GM19025 (cell line): ENCODE results near the gene FBXW9.
A peak's percentile ranks its signal among the peaks of the same experiment; 100 is the strongest.
"Not testable (repeated sequence)": the region's sequence is repeated elsewhere in the genome, so short reads cannot be mapped to it uniquely, and the experiment has no call there.

ENCODE experiments used
- ATAC-seq: cut with Tn5 transposase; IDR thresholded peaks from one replicate; pipeline ENCODE4 v1.9.1; 2021; ENCODE audit warnings: mild to moderate bottlenecking, low read depth, moderate library complexity; ENCODE audit not compliant: unreplicated experiment

The FBXW9 gene

DNA sequence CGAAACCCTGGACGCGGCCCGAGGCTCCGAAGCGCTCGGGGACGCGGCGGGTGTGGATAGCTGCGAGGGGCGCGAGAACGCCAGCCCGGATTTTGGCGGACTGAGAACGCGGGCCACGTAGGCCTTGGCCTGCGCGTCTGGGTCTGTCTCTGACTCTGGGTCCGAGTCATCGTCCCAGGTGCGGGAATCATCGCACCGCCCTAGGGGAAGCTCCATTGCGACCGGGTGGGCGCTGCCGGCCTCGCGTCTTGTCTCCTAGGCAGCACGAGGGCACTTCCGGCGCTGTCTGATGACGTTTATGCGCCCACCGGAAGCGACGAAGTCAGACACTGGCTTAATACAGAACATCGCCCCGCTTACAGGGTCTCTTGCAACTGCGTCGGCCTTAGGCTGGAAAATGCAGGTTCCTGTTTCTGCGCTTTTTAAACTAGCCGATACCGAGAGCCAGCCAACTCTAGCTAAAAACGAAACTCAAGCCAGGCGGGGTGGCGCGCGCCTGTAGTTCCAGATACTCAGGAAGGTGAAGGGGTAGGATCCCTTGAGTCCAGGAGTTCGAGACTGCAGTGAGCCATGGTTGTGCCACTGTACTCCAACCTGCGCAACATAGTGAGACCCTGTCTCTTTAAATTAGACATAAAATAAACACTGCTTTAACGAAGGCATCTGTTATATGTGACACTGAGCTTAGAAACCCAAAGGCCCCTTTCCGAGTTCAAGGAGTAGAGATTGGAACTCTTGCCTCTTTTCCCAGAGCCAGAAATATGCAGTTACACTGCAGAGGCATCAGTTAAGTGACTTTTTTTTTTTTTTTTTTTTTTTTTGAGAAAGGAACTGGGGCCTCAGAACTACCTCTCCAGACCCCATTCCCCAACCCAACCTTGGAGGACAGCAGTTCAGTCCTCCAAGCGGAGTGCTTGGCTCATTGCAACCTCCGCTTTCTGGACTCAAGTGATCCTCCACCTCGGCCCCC, at the start of gene FBXW9:
Gene FBXW9, minus strand, starts transcription at position 266 of the 970 bp plus-strand sequence. Its CDS starts 50 bp downstream, at position 216.
- ATAC-seq = peak; percentile 54

DNA sequence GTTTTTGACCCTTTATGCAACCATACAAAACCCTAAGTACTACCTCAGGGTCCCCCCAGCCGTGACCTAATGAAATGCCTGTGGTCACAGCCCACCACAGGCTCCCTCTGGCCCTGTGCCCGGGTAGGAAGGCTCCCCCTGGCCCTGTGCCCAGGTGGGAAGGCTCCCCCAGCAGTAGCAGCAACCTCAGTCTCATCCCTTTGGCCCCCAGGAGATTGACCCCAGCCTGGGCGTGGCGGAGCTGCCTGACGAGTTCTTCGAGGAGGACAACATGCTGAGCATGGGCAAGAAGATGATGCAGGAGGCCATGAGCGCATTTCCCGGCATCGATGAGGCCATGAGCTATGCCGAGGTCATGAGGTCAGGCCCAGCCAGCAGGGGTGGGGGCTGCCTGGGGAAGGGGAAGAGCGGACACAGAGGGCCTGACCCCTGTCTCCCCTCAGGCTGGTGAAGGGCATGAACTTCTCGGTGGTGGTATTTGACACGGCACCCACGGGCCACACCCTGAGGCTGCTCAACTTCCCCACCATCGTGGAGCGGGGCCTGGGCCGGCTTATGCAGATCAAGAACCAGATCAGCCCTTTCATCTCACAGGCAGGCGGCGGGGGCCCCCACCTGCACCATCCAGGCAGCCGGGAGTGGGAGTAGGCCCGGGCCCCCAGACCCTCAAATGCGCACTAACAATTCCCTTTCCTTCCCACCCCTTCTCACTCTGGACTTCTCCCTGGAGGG, 48.9 kb upstream of the FBXW9 start:
- no peak for ATAC-seq

DNA sequence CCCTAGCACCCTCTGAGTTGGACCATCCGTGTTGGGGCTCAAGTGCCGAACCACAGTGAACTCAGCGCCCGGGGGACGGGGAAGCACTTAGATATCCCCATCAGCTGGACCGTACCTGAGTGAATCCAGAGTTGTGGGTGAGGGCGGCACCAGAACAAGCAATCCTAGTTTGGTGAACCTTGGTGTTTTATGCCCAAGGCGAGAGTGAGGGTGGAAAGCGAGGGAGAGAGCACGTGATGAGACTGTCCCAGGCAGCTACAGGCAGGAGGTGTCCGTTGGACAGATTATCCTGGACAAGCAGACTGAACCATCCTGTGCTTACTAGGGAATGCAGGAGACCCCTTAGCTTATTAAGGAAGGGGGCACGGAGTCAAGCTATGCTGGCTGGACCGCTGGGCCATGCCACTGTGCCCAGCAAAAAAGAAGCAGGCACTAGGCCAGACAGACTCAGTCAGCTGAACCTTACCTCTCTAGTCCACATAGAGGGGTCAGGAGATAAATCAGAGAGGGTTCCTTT, 41.5 kb upstream of the FBXW9 start:
- ATAC-seq = no peak

DNA sequence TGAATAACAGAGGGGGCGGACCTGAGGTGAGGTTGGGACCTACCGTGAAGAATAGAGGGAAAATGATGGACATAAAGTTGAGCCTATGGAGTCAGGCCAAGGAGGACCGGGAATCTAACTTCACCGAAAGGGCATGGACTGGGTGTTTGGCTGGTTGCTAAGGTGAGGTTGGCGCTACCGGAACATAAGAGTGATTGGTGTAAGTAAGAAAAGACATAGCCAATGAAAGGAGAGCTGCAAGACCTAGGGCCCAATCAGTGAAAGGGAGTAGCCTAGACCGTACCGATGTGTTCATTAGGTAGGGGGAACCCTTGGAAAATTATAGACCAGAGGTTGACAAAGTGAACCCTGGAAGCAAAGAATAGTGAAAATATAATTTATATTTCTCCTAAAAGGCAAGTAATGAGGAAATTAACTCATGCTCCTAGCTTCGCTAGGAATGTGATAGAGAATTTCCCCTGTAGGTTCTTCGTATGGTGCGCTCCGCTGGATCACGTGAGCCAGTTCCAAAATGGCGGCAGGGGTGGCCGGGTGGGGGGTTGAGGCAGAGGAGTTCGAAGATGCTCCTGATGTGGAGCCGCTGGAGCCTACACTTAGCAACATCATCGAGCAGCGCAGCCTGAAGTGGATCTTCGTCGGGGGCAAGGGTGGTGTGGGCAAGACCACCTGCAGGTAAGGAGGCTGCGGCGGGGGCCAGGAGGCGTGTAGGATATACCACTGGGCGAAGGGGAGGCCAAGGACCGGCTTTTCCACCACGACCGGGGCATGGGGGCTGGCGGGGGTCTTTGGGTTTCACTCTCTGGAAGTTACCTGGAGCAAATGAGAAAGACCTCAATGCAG, 40.8 kb upstream of the FBXW9 start, which contains the start of gene GET3:
Gene GET3, plus strand, starts transcription at position 503 of the 840 bp plus-strand sequence. Its CDS starts 9 bp downstream, at position 512.
- ATAC-seq = peak; percentile 76

DNA sequence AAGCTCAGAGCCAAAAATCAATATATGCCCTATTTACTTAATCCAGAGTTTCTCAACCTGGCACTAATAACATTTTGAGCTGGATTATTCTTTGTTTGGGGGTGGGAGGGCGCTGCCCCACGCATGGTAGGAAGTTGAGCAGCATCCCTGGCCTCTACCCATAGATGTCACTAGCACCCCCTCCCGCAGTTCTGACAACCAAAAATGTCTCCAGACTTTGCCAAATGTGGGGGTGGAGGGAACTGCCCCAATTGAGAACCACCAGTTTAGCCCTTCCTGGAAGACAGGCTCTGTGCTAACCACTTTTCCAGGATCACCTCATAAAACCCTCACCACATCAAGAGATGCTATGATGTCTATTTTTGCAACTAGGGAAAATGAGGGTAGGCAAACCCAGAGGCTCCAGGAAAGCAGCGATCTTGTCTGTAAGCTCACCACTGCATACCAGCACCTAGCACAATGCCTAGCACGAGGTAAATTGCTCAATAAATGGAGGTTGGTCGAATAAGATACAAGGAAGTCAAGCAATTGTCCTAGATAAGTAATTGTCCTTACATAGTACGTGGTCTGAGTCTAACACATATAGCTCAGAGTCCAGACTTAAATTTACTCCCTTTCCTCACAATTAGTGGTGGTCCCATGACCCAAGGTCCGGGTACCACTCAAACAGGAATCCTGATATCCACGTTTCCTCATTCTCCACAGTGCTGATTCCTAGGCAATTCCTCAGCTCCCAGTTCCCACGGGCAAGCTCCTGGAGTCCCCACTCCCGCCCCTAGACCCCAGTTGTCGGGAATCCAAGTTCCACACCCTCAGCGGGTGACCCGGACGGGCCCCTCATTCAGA, 37.2 kb upstream of the FBXW9 start:
- ATAC-seq = no peak

DNA sequence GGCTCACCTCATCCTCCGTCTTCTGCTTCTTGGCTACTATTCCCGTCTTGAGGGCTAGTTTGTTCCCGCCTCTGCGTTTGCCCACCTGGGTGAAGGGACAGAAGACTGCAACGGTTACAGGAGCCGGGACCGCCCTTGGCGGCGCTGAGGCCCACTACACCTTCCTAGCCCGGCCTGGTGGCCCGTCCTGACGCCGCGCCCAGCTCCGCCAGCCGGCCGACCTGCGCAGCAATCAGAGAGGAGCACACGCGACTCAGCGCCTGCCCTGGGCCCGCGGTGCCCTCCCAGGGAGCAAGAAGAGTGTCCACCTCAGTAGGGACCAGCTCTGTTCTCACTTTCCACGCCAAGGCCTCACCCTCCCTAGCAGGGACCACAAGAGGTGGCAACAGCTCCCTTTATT, 34.9 kb upstream of the FBXW9 start:
- ATAC-seq = no peak

DNA sequence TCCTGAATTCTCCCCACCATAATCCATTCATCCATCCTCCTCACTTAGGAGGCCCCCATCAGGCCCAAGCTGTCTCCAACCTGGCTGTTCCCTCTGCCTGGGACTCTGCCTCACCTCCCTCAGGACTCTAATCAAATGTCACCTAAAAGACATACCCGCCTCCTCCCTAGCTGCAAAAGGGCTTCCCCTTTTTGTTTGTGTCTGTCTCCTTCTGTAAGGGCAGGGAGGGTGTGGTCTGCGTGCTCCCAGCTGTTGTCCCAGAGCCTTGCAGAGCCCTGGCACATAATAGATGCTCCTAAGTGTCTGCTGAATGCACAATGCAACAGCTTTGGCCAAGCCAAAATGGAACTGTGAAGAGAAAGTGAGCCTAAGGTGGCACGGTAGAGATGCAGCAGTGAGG, 33.6 kb upstream of the FBXW9 start:
- no peak for ATAC-seq

DNA sequence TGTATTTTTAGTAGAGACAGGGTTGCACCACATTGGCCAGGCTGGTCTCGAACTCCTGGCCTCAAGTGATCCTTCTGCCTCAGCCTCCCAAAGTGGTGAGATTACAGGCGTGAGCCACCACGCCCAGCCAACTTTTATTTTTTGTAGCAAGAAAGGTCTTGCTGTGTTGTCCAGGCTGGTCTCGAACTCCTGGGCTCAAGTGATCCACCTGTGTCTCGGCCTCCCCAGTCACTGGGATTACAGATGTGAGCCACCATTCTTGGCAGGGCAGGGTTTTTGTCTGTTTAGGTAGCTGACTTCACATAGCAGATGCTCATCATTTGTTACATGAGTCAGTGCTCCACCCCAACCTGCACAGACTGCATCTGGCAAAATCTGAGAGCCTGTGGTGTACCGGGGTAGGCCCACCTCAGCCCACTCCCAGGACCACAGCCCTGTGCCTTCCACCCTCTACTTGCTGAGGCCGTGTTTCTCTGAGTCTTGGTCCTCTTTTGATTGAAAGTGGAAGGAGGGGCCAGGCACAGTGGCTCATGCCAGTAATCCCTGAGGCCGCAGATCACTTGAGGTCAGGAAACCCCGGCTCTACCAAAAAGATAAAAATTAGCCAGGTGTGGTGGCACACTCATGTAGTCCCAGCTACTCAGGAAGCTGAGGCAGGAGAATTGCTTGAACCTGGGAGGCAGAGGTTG, 31.5 kb upstream of the FBXW9 start:
- ATAC-seq = no peak

DNA sequence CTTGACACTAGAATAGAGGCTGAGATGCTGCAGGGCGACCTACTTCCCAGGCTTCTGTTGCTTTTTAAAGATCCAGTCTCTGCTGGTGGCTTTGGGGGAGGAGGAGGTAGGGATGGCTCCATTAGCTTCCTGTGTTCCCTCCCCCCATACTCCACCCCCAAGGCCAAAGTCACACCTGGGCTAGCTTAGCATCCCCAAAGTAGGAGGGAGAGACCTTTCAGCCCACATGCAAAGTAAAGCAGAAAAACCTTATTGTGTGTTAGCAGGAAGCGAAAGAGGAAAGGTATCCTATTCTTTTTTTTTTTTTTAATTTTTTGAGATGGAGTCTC, 30.5 kb upstream of the FBXW9 start:
- ATAC-seq = no peak

DNA sequence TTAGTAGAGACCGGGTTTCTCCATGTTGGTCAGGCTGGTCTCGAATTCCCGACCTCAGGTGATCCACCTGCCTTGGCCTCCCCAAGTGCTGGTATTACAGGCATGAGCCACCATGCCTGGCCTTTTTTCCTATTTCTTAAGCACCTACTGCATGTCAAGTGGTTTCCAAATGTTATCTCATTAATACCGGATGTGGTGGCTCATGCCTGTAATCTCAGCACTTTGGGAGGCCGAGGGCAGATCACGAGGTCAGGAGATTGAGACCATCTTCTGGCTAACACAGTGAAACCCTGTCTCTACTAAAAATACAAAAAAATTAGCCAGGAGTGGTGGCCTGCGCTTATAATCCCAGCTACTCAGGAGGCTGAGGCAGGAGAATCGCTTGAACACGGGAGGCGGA, 29.2 kb upstream of the FBXW9 start:
- not testable (repeated sequence) for ATAC-seq

DNA sequence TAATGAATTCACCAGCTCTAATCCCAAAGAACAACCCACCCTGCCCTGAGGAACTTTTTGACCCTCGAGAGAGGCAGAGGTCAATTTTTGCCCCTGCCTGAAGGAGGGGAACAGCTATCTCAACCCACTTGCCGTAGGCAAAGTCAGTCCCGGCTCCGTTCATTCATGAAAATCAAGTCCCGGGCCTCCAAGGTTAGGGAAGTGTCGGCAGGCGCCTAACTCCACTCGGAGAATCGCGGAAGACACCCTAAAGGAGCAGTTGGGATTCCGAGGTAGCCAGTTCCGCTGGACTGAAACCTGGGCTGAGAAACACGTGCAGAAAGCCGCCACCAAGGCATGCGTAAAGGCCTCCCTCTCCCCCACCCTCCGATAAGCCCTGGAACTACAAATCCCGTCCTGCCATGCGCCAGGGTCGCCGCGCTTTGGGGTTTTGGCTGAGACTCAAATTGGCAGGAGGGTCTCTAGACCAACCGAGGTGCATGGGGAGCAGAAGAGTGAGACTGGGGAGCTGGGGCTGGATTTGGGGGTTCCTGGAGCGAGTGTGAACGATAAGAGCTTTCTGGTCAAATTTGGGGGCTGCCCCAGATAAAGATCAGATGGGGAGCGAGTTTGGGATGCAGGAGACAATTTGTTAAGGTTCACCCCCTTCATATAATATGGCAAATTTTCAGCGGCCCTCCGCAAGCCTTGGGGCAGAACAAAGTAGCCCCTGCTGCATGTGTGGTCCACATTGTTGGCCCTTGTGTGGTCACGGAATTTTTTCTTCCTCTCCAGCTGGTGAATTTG, 27.4 kb upstream of the FBXW9 start, which contains the start of gene TNPO2:
Gene TNPO2, minus strand, starts transcription at position 292 of the 786 bp plus-strand sequence. CDS start 2,955 bp downstream, outside the sequence.
- ATAC-seq = no peak

DNA sequence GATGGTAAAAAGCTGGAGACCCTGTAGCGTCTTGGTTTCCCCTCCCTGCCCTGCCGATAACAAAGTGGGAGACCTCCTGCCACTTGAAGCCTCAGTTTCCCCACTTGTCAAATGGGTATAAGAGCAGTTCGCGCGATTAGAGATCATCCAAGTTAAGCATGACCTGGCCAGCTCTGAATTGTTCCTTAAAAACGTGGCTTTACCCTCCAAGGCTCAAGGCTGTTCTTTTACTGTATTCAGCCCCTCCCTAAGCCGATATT, 26.9 kb upstream of the FBXW9 start:
- no peak for ATAC-seq

DNA sequence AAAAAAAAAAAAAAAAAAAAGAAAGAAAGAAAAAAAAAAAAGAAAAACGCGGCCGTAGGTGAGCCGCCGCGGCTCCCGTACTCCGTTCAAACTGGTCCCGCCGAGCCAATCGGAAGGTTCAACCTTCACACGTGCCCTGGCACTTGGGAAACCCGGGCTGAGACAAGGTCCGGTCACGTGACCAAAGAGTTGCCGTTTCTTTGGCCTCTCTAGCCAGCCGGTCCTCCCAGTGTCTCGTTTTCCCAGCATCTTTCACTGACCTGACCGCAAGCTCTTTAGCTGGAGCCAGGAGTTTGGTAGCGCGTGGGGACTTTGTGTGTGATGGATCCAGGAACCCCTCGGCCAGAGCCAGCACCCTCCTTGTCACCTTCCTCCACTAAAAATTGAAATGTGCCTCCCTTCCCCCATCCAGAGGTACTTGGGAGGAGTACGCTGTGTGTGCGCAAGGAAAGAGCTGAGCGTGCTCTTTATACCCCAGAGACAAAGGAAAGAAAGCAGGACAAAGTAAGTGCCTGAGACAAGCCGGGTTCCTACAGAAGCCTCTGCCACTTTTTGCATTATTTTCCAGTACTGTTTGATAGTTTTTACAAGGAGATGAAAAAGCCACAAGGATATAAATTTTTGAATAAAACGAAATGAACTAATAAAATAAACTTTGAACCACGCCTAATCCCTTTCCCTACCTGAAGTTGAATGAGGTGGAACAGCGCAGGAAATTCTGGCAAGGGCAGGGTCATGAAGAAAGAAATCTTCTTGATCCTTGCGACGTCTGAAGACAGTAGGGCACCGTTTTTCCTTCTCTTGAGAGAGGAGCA, 26.3 kb upstream of the FBXW9 start:
- ATAC-seq = peak; percentile 67

DNA sequence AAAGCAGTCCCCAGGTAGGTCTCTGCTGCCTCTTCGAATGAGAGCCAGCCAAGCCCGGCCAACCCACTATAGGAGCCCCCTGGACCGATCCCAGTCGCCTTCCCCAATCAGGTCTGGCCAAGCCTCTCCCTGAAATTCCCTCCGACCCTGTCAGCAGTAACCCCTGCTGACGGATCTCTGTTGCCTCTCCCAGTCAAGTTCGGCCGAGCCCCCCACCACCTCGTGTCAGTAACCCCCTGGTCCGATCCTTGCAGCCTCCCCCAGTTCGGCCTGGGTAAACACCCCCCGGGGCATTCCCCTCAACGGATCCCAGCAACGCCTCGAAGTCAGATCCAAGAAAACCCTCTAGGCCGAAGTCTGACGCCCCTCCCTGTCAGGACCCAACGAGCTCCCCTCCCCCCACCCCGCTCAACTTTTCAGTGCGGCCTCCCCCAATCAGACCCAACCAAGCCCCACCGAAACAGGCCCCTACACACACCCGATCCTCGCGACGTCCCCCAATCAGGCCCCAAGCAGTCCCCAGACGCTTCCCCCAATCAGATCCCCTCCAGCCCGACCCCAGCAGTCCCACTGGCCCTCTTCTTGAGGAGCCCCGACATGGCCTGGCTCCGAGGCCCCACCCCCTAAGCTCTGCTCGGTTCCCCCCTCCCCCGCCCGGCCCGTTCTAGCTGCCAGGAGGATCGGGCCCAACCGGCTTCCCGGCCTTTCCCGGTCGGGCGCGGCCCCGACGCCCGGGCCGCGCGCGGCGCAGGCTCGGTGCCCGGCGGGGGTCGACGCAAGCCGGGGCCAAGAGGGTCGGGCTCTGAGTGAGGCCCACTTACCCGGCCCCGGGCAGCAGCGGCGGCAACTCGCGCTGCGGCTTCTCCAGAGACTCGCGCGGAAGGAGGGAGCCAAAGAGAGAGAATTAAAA, 25.5 kb upstream of the FBXW9 start:
- peak; percentile 24 for ATAC-seq

DNA sequence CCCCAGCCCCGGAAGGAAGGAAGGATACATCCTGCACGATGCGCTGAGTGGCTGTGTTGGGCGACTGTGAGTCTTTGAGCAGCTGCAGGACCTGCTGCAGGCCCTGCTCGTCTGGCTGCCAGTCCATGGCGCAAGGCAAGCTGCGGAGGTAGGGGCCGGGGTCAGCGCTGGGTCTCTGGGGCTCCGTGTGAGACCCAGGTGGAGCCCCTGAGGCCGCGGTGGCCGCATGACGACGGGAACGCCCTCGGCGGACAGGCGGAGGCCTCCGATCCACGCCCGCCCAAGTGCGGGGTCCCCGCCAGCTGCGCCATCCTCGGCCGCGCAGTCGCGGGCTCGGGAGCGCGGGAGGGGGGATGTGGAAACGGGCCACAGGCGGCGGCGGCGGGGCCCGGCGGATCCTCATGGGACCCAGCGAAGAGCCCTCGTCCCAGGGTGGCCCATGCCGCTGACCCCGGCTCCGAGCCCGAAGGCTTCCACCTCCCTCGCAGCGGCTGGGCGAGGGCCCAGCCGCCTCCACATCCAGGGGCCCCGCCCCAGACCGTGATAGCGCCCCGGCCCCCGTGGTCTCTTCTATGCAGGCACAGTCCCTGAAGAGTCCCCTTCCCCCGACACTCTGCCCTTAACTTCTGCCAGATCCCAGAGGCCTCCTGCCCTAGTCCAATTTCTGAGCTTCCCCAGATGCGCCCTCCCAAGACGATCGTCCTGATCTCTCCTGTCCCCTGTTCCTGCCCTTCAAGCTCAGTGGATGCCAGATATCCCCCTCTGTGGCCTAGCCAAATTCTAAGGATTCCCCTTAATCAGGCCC, 24.6 kb upstream of the FBXW9 start:
- ATAC-seq = no peak

DNA sequence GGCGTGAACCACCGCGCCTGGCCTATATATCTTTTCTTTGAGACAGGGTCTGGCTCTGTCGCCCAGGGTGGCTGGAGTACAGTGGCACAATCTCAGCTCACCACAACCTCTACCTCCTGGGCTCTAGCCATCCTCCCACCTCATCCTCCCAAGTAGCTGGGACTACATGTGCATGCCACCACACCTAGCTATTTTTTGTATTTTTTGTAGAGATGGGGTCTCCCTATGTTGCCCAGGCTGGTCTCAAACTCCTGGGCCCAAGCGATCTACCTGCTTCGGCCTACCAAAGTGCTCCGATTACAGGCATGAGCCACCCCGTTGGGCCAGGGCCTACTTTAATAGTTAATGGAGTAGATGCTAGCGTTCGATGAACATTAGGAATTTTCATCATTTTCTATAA, 23.9 kb upstream of the FBXW9 start:
- no peak for ATAC-seq
